Esophagus squamous epithelium (tissue), 4 donors: Measurements from ENCODE around the gene LRRC52.

ENCODE experiments used
- POLR2A ChIP-seq, 4 donors: fragments of 450-650 bp; IDR thresholded peaks; one replicate each; pipeline ENCODE4 v1.6.1; 2017; ENCODE audit warnings: antibody characterized with exemption in 4 of 4, mild to moderate bottlenecking in 4 of 4, moderate library complexity in 3 of 4
- TF ChIP-seq, protein P1 (sequence below), 6 experiments: fragments of 450-650 bp in 4 of 6; fragments of 200-600 bp in 2 of 6; sonication (generic) in 2 of 6; IDR thresholded peaks; one replicate each; pipeline ENCODE4 v1.5.1; 2016 to 2019; ENCODE audit warnings: antibody characterized with exemption in 6 of 6, mild to moderate bottlenecking in 4 of 6, moderate library complexity in 4 of 6

DNA sequence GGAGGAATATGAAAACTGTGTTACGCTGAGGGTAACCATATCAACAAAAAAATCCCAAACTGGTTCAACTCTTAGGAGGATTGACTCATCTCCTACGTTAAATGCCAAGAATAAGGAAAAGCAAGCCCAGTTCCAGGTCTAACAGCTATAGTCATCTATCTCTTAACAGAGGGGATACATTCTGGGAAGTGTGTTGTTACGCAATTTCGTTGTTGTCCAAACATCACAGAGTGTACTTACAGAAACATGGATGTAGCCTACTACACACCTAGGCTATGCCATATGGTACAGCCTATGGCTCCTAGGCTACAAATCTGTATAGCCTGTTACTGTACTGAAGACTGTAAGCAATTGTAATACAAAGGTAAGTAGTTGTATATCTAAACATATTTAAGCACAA lies 23.2 kb upstream of the LRRC52 start:
- TF ChIP-seq POLR2A (IDR thresholded peaks at IDR 0.05): no peak
- TF ChIP-seq, protein P1, sequence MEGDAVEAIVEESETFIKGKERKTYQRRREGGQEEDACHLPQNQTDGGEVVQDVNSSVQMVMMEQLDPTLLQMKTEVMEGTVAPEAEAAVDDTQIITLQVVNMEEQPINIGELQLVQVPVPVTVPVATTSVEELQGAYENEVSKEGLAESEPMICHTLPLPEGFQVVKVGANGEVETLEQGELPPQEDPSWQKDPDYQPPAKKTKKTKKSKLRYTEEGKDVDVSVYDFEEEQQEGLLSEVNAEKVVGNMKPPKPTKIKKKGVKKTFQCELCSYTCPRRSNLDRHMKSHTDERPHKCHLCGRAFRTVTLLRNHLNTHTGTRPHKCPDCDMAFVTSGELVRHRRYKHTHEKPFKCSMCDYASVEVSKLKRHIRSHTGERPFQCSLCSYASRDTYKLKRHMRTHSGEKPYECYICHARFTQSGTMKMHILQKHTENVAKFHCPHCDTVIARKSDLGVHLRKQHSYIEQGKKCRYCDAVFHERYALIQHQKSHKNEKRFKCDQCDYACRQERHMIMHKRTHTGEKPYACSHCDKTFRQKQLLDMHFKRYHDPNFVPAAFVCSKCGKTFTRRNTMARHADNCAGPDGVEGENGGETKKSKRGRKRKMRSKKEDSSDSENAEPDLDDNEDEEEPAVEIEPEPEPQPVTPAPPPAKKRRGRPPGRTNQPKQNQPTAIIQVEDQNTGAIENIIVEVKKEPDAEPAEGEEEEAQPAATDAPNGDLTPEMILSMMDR (IDR thresholded peaks at IDR 0.05): no peak
